Adrenal gland (tissue), 12 donors: ENCODE measurements around the gene DYNC1LI1. TPM values are rescaled to one million over a fixed set of nuclear protein-coding genes. Genes with fewer than 3 reads are reported as not detected.

ENCODE experiments used
- DNase-seq, 7 donors: peaks; one replicate each; pipeline ENCODE4 v3.0.0-alpha.2; 2019 to 2020
- H3K27ac ChIP-seq, 5 donors: fragments of 200-600 bp; sonication (generic) in 4 of 5; 1 replicate in 3 of 5; 2 replicates in 2 of 5; pipeline versions ENCODE4 v1.5.1 to v1.8.0; 2016 to 2020; ENCODE audit warnings: mild to moderate bottlenecking in 1 of 5
- H3K27me3 ChIP-seq: fragments of 200-600 bp; 2 replicates; pipeline ENCODE4 v1.8.0; 2021
- H3K36me3 ChIP-seq, 2 donors: fragments of 200-600 bp; replicated peaks in 1 of 2; 1 replicate in 1 of 2; 2 replicates in 1 of 2; pipeline versions ENCODE4 v1.5.1 to v1.8.0; 2018 to 2022
- H3K4me1 ChIP-seq, 2 donors: fragments of 200-600 bp; replicated peaks in 1 of 2; 1 replicate in 1 of 2; 2 replicates in 1 of 2; pipeline versions ENCODE4 v1.5.1 to v1.8.0; 2018 to 2021
- H3K4me3 ChIP-seq, 4 donors: fragments of 200-600 bp; sonication (generic) in 3 of 4; one replicate each; pipeline ENCODE4 v1.5.1; 2016 to 2018
- H3K9me3 ChIP-seq, 3 donors: fragments of 200-600 bp; sonication (generic) in 1 of 3; replicated peaks in 1 of 3; 1 replicate in 2 of 3; 2 replicates in 1 of 3; pipeline versions ENCODE4 v1.5.1 to v1.8.0; 2016 to 2021
- CTCF ChIP-seq, 6 experiments: fragments of 450-650 bp in 4 of 6; fragments of 200-600 bp in 2 of 6; sonication (generic) in 1 of 6; IDR thresholded peaks; 1 replicate in 5 of 6; 2 replicates in 1 of 6; pipeline versions ENCODE4 v1.5.1 to v1.8.0; 2016 to 2021; ENCODE audit warnings: antibody characterized with exemption in 6 of 6, mild to moderate bottlenecking in 2 of 6, moderate library complexity in 1 of 6
- POLR2A ChIP-seq, 2 donors: fragments of 450-650 bp; IDR thresholded peaks; one replicate each; pipeline ENCODE4 v1.6.1; 2017; ENCODE audit warnings: antibody characterized with exemption in 2 of 2, mild to moderate bottlenecking in 2 of 2, moderate library complexity in 1 of 2
- WGBS, 4 donors: extraction: QIAGEN DNeasy Blood & Tissue Kit in 2 of 4; methylation state at CpG; one replicate each; pipeline versions ENCODE4 v1.1.5 to v1.1.7; 2013 to 2017; 5-methylcytosine and 5-hydroxymethylcytosine counted together
- intact Hi-C, 2 donors: fragments of 100-400 bp; cut with DNase I; formaldehyde crosslinking; loops; one replicate each; pipeline versions ENCODE4 v1.14.1 to v1.15.0; 2022 to 2023
- polyA plus RNA-seq, 3 donors: library from polyadenylated mRNA; stranded (reverse); fragments of 200-250 nt in 2 of 3; fragments of 350-450 nt in 1 of 3; fragmentation: Illumina TruSeq in 1 of 3; extraction: RNeasy Lipid Tissue Mini Kit (QIAGEN cat#74804) in 1 of 3; gene quantifications; one replicate each; pipeline ENCODE4 v1.2.3, GENCODE V29; 2013 to 2014
- total RNA-seq, 9 donors: library from RNA; depleted of rRNA in 4 of 9; stranded (reverse); fragments of >200 nt in 4 of 9; fragments of 120-200 nt in 1 of 9; fragmentation: NEBNext Ultra II Directional in 1 of 9; extraction: Animal tissue kit (Norgen Biotek cat#: 25700) in 1 of 9; gene quantifications; one replicate each; pipeline versions ENCODE4 v1.1.0 to v1.2.4, GENCODE V29; 2013 to 2023
- donor health status: healthy with polysubstance abuse.
- donor health status: Bipolar disorder and iron deficiency.
- donor health status: DM: yes; HTN: yes; CAD: no.
- donor health status: DM: no; HTN: no; CAD: no.
- donor health status: DM: no; HTN: no; CAD: no.
- donor health status: DM: yes; HTN: yes; CAD: no.

Gene DYNC1LI1
- total and polyA plus RNA-seq, 12 donors: 9.8 to 63.7 (median 18.1) TPM

- intact Hi-C loops: no loop called here
- H3K27me3 ChIP-seq: no peaks in the 10 kb centered on the region
- no peaks in the 10 kb centered on the region for H3K9me3 ChIP-seq
- no peaks in the 10 kb centered on the region for H3K4me1 ChIP-seq
- H3K36me3 ChIP-seq: no peaks in the 10 kb centered on the region
- no peak for TF ChIP-seq POLR2A (IDR thresholded peaks at IDR 0.05)
- TF ChIP-seq CTCF (IDR thresholded peaks at IDR 0.05): no peak
- no peak for DNase-seq
- 54 to 66% (median 60%) methylated on average over 3 of the region's 3 CpGs for WGBS, 4 donors
- no peak overlapping the region for H3K27ac ChIP-seq
- H3K4me3 ChIP-seq: no peak overlapping the region
Observed at GRCh38 chr3:32601722-32602121, 31.1 kb upstream of the DYNC1LI1 start.

DNA sequence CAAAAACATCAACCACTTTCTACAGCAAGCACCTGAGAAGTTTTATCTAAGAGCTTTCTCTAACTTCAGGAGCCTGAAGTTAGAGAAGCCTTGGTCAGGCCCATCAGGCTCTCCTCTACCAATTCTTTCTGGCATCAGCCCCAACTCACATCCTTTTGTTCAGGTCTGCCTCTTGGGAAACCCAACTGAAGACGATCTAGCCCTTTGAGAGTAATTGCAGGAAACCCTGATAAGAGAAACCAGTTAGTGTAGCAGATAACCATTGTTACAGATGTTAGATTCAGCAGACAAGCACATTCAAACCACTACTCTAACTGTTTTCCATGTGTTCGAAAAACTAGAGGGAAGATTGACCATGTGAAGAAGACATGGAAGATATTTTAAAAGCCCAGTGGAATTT is 27.0 kb upstream of the DYNC1LI1 start:
- Histone ChIP-seq H3K27me3 (peaks cover 4% of the 10 kb centered on the region), H3K27ac (no peak overlapping the region), H3K4me3 (no peak overlapping the region), H3K36me3 (no peaks in the 10 kb centered on the region), H3K4me1 (no peaks in the 10 kb centered on the region), H3K9me3 (no peaks in the 10 kb centered on the region)
- WGBS, 4 donors: 44 to 60% (median 51%) methylated on average over 2 of the region's 2 CpGs
- intact Hi-C loops: no loop called here
- TF ChIP-seq CTCF (IDR thresholded peaks at IDR 0.05) (no peak), POLR2A (IDR thresholded peaks at IDR 0.05) (no peak)
- no peak for DNase-seq

DNA sequence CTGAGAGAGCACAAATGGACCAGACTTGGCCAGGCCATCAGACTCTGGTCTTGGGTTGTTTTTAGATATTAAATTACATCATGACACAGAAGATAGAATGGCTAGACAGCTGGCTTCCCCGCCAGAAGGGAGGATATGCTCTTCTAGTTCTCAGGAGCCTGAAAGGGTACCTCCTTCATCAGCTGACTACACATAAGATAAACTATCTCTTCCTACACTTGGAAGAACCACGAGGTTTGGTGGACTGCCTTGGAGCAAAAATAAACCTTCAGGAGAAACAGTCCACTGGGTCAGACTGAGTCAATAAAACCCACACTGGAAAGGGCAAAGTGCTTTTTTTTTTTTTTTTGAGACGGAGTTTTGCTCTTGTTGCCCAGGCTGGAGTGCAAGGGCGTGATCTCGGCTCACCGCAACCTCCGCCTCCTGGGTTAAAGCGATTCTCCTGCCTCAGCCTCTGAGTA is 26.3 kb upstream of the DYNC1LI1 start:
- no peak for TF ChIP-seq POLR2A (IDR thresholded peaks at IDR 0.05)
- TF ChIP-seq CTCF (IDR thresholded peaks at IDR 0.05): no peak
- intact Hi-C loops: no loop called here

GRCh38 chr3:32596282-32596908 is 25.7 kb upstream of the DYNC1LI1 start:
- Histone ChIP-seq H3K9me3 (no peaks in the 10 kb centered on the region), H3K4me1 (no peaks in the 10 kb centered on the region), H3K36me3 (no peaks in the 10 kb centered on the region), H3K27ac (no peak overlapping the region), H3K4me3 (no peak overlapping the region), H3K27me3 (peaks cover 4% of the 10 kb centered on the region)
- intact Hi-C loops: no loop called here
- TF ChIP-seq CTCF (IDR thresholded peaks at IDR 0.05): no peak
- TF ChIP-seq POLR2A (IDR thresholded peaks at IDR 0.05): no peak
- WGBS, 4 donors: 68 to 85% (median 83%) methylated on average over 4 of the region's 4 CpGs
- DNase-seq: no peak

More for the DNA sequence above, 26.3 kb upstream of the DYNC1LI1 start:
- H3K9me3 ChIP-seq: no peaks in the 10 kb centered on the region
- no peaks in the 10 kb centered on the region for H3K4me1 ChIP-seq
- peaks cover 4% of the 10 kb centered on the region for H3K27me3 ChIP-seq
- no peak for DNase-seq
- H3K27ac ChIP-seq: no peak overlapping the region
- no peak overlapping the region for H3K4me3 ChIP-seq
- no peaks in the 10 kb centered on the region for H3K36me3 ChIP-seq
- 69 to 78% (median 72%) methylated on average over 8 of the region's 8 CpGs for WGBS, 4 donors
